ENCODE measurements around the gene EFHD2.

- no peak for TF ChIP-seq CTCF (IDR thresholded peaks at IDR 0.05)
- TF ChIP-seq POLR2AphosphoS5 (IDR thresholded peaks at IDR 0.05; ENCODE audit: low read depth, low read length) = no peak
- no peak for TF ChIP-seq TCF7L2 (IDR thresholded peaks at IDR 0.05; ENCODE audit: low read depth, low read length)
- TF ChIP-seq REST (IDR thresholded peaks at IDR 0.05; ENCODE audit: insufficient read depth in 1 of 2, low read depth in 2 of 2, low read length in 1 of 2) = no peak
Observed at GRCh38 chr1:15402809-15403450, 6.8 kb upstream of the EFHD2 start.
